GM12892 (cell line): Measurements from ENCODE around the gene LIME1.
A peak's percentile ranks its signal among the peaks of the same experiment; 100 is the strongest.

Experiments
- POLR2A ChIP-seq: IDR thresholded peaks from 2 replicates; pipeline ENCODE4 v1.6.1; 2011; ENCODE audit warnings: low read depth, low read length, control low read depth
- POLR2AphosphoS5 ChIP-seq: IDR thresholded peaks from 2 replicates; pipeline ENCODE4 v1.6.1; 2011; ENCODE audit warnings: low read depth, low read length, control low read depth

GRCh38 chr20:63732118-63733095 is 4.1 kb upstream of the LIME1 start:
- TF ChIP-seq POLR2A = peak; percentile 50
- TF ChIP-seq POLR2AphosphoS5 = 0 out of 2 replicates have a peak, but pooled peaks have one; percentile 58
